ENCODE measurements around the gene CA9.

- TF ChIP-seq CTCF (IDR thresholded peaks at IDR 0.05) = peak in 5 of 7 experiments; percentile 23 to 59 (median 40)
- peak in 1 of 4 donors; percentile 11 for TF ChIP-seq POLR2A (IDR thresholded peaks at IDR 0.05)
- peak; percentile 90 for TF ChIP-seq EP300 (IDR thresholded peaks at IDR 0.05)
Measured at GRCh38 chr9:35657546-35658136, 16.1 kb upstream of the CA9 start, which contains the start of gene RMRP.
